Stimulated activated naive CD4-positive, alpha-beta T cell treated with Interleukin-2 at 50 U/mL for 16 hours (primary cell): Measurements from ENCODE around the gene NOP53.
"Not testable (repeated sequence)": the region's sequence is repeated elsewhere in the genome, so short reads cannot be mapped to it uniquely, and the experiment has no call there.

Experiments
- DNase-seq: peaks from one replicate; lab custom pipeline; 2025; lab: John Stamatoyannopoulos, UW

The NOP53 gene

GRCh38 chr19:47778049-47778953 is 33.0 kb downstream of the NOP53 start, which contains the start of gene SELENOW:
Gene SELENOW, plus strand, starts transcription at chr19:47778703. Its CDS starts 83 bp downstream, at chr19:47778786.
- peak; percentile 80 for DNase-seq

DNA sequence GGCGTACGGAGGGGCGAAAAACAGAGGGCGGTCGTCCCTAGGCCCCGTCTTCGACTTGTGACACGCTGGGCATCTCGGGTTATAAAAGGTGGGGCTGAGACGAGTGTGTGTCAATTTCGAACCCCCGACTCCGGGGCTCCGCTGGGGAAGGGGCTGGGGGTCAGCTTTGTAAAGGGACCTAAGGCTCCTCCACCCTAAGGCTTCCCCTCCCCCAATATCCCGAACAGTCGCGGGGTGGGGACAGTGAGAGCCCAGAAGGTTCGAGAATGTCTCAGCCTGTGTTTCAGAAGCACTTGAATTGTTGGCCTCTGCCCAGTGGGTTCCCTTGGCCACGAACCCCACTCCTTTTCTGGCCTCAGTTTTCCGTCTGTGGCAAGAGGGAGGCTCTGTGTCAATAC is 33.6 kb downstream of the NOP53 start:
- DNase-seq, result no peak

- no peak for DNase-seq
Observed at GRCh38 chr19:47779524-47780214, 34.3 kb downstream of the NOP53 start.

GRCh38 chr19:47780215-47780551 is 34.8 kb downstream of the NOP53 start:
- no peak for DNase-seq

- no peak for DNase-seq
Observed at GRCh38 chr19:47781590-47782262, 36.4 kb downstream of the NOP53 start.

- no peak for DNase-seq
Observed at GRCh38 chr19:47786566-47786965, 41.2 kb downstream of the NOP53 start.

GRCh38 chr19:47787307-47787706 is 42.0 kb downstream of the NOP53 start:
- not testable (repeated sequence) for DNase-seq

DNA sequence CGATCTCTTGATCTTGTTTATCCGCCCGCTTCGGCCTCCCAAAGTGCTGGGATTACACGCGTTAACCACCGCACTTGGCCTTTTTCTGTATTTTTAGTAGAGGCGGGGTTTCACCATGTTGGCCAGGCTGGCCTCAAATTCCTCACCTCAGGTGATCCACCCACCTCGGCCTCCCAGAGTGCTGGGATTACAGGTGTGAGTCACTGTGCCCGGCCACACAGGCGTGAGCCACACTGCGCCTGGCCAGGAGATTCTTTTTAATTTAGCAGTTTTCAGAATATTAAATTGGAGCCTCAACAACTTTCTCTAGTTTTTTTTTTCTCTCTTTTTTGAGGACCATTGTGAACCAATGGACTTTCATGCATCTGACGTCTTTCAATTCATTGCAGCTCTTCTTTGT is 44.5 kb downstream of the NOP53 start:
- not testable (repeated sequence) for DNase-seq

DNA sequence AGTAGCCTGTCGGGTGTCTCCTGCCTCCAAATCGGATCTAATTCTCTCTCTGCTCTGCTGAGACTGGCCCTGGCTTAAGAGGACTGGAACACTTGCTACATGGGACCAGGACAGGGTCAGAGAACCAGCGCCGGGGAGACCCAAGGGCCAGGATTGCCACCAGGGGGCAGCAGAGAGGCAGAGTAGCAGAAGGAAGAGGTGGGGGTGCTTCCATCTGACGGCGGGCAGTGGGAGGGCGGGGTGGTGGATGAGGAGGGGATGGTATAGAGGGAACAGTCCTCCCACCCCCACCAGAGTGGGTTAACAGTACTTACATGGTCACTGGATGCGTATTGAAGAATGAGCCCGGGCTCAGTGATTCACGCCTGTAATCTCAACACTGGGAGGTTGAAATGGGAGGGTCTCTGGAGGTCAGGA is 45.1 kb downstream of the NOP53 start:
- DNase-seq, result peak; percentile 82

DNA sequence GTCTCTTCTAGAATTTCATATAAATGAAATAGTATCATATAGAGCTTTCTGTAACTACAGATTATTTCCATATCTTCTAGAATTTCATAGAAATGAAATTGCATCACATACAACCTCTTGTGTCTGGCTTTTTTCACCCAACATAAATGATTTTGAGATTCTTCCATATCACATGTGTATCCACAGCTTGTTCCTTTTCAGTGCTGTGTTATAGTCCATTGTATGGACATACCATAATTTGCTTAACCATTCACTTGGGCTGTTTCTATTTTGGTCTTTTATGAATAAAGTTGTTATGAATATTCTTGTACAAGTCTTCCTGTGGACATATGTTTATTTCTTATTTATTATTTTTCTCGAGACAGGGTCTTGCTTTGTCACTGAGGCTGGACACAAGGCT is 47.3 kb downstream of the NOP53 start:
- no peak for DNase-seq

DNA sequence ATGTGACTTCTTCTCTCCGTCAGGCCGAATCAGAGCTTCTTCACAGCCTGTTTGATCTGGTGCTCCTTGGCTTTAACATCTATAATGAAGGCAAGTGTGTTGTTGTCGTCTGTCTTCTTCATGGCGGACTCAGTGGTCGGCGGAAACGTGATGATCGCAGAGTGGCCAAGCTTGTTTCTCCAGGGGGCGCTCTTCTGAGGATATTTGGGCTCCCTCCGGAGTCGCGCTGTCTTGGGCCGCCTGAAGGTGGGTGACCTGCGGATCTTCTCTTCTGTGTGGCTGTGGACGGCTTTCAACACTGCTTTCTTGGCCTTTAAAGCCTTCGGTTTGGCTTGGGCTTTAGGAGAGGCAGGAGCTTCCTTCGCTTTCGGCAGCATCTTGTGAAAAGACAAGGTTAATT is 49.2 kb downstream of the NOP53 start:
- no peak for DNase-seq

DNA sequence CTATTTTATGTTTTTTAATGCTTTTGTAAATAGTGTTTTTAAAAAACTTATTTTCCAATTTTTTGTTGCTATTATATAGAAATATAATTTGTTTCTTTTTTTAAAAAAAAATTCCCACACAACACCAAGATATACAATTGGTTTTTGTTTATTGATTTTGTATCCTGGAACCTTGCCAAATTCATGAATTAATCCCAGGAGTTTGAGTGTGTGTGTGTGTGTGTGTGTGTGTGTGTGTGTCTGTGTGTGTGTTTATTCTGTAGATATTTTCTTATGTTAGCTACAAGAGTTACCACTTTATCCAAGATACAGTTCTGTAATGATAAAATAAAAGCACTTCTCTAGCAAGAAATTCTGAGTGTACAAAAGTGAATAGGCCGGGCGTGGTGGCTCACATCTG is 51.4 kb downstream of the NOP53 start:
- no peak for DNase-seq

GRCh38 chr19:47797996-47798903 is 52.9 kb downstream of the NOP53 start:
- DNase-seq, result no peak

- no peak for DNase-seq
Observed at GRCh38 chr19:47798904-47799266, 53.5 kb downstream of the NOP53 start.

DNA sequence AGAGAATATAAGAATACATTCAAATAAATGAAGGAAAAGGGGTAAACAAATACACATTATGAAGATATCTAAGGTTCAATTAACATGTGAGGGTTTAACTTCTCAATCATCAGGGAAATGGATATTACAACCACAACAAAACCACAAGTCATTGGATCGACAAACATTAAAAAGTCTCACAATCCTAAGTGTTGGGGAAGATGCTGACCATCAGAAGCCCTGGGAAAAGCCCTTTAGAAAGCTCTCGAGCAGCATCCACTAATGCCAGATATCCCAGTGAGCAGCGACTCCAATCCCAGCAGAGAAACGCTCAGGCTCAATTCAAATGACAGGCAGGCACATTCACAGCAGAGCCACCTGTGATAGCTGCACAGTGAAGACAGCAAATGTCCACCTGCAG is 55.9 kb downstream of the NOP53 start:
- no peak for DNase-seq

- DNase-seq, result no peak
Observed at GRCh38 chr19:47802521-47803043, 57.2 kb downstream of the NOP53 start.

DNA sequence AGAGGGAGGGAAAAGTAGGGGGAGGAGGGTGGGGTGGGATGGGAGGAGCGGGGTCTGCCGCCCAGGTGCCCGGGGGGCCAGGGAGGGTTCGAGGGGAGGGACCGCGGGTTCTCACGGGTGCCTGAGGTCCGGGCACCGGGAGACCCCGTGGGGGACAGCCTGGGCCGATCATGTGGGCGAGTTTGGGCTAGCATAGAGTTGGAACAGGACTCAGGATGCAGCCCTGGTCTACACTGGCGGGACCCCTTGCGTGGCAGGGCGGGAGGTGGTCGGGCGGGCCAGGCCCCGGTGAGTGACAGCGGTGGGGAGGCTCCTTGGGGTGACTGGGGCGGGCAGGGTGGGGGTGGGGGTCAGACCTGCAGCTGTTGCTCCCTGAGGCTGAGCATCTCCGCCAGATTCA is 57.8 kb downstream of the NOP53 start:
- not testable (repeated sequence) for DNase-seq

DNA sequence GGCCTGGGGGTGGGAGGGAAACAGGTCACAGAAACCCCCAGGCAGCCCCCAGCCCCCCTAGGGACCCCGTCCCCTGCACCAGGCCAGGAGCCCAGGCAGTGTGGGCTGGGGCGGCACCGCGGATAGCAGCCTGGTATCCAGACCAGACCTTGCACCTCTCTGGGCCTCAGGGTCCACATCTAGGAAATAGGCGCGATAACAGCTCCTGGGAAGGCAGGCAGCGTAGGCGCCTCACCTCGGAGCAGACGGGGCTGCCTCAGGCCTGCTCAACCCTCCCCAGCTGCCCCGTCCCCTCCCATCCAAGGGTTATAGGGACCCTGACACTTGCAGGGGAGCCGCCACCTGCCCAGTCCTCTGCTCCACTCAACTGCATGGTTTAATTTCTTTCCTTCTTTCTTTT is 58.3 kb downstream of the NOP53 start:
- DNase-seq, result not testable (repeated sequence)

DNA sequence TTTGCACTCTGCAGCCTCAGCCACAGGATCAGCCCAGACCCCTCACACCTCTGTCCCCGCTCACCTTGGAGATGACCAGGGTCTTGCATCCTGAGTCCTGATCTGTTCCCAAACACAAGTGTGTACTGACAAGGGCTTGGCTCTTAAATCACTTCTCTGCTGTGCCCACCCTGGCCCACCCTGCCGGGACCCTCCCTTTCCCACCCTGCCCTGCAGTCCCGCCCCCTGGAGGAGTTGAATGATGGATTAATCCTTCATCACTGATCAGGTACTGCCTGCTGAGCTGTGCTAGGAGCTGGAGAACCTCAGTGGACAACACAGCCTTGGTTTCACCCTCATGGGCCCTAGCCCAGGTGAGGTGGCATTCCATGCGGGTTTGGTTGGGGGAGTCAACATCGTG is 59.1 kb downstream of the NOP53 start, which contains the start of gene TPRX1:
Gene TPRX1, minus strand, starts transcription at position 101 of the 400 bp plus-strand sequence. Its CDS starts 12 bp downstream, at position 89.
- not testable (repeated sequence) for DNase-seq

DNA sequence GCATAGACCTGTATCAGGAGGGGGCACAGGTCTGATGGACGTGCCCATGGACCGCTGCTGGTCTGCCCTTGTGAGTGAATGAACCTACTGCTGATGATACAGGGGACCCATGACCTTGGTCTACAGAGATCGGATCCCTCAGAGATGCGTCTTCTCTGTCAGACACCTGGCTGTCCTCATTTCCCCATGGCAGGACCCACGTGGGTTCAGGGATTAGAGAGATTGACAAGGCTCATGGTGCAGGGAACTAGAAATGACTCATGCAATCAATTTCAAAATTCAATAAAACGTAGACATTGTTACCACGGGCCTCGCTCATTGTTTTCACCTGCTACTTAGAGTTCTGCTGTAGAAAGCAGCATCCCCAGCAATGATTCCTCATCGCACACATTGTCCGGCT is 60.0 kb downstream of the NOP53 start:
- no peak for DNase-seq

GRCh38 chr19:47806435-47806834 is 61.1 kb downstream of the NOP53 start:
- no peak for DNase-seq
